Panc1 (cell line): ENCODE results near the gene NDUFB4. TPM values are rescaled to one million over a fixed set of nuclear protein-coding genes. Genes with fewer than 3 reads are reported as not detected.

Experiments used
- ATAC-seq: fragments of 200-7000 bp; cut with Tn5 transposase; 2 replicates; pipeline ENCODE4 v1.9.1; 2020; ENCODE audit warnings: mild to moderate bottlenecking, moderate library complexity
- BruUV-seq: library from RNA; stranded (reverse); fragments of 400-500 nt; replicated peaks from 2 replicates; lab custom pipeline; 2021; lab: Mats Ljungman, UMichigan
- CTCF ChIA-PET: fragments of 300-600 bp; sonication (Branson Sonifier 250); formaldehyde crosslinking; loops from one replicate; lab custom pipeline; 2022; ENCODE audit warnings: antibody characterized with exemption; lab: Charles Lee
- POLR2A ChIA-PET: fragments of 300-600 bp; sonication (Branson Sonifier 250); formaldehyde crosslinking; loops from one replicate; lab custom pipeline; 2022; ENCODE audit warnings: antibody characterized with exemption; lab: Charles Lee
- DNase-seq: peaks from one replicate; pipeline ENCODE4 v3.0.0-alpha.2; 2010; ENCODE audit warnings: low read depth, low spot score
- H3K27ac ChIP-seq: 2 replicates; pipeline ENCODE4 v1.5.1; 2011; ENCODE audit warnings: mild to moderate bottlenecking, low read length, inconsistent platforms
- H3K27me3 ChIP-seq: fragments of 200-500 bp; sonication (Bioruptor generic); 2 replicates; pipeline ENCODE4 v1.6.0; 2014; ENCODE audit warnings: low read length, inconsistent platforms; ENCODE audit not compliant: control insufficient read depth, insufficient read depth
- H3K36me3 ChIP-seq: fragments of 200-500 bp; sonication (Bioruptor generic); 2 replicates; pipeline ENCODE4 v1.5.1; 2014; ENCODE audit warnings: inconsistent platforms, mild to moderate bottlenecking, low read length, moderate library complexity; ENCODE audit not compliant: control insufficient read depth, insufficient read depth
- H3K4me1 ChIP-seq: 2 replicates; pipeline ENCODE4 v1.5.1; 2011; ENCODE audit warnings: inconsistent platforms, mild to moderate bottlenecking, low read length, moderate library complexity; ENCODE audit not compliant: control insufficient read depth, insufficient read depth
- H3K4me3 ChIP-seq, 2 experiments: 2 replicates each; pipeline ENCODE4 v1.5.1; 2011 to 2012; ENCODE audit warnings: low read depth in 2 of 2, low read length in 2 of 2, mild to moderate bottlenecking in 2 of 2, inconsistent platforms in 1 of 2, moderate library complexity in 1 of 2
- H3K9me3 ChIP-seq: fragments of 200-500 bp; sonication (Bioruptor generic); 2 replicates; pipeline ENCODE4 v1.5.1; 2014; ENCODE audit warnings: low read depth, mild to moderate bottlenecking, inconsistent platforms, low read length, moderate library complexity; ENCODE audit not compliant: control insufficient read depth, insufficient read depth
- POLR2AphosphoS5 ChIP-seq: IDR thresholded peaks from 2 replicates; pipeline ENCODE4 v1.6.1; 2012; ENCODE audit warnings: mild to moderate bottlenecking, low read depth, low read length, moderate library complexity
- SIN3A ChIP-seq: IDR thresholded peaks from 2 replicates; pipeline ENCODE4 v1.6.1; 2012; ENCODE audit warnings: low read depth, mild to moderate bottlenecking, low read length, moderate library complexity, borderline replicate concordance; ENCODE audit not compliant: insufficient read depth
- TCF7L2 ChIP-seq: IDR thresholded peaks from 2 replicates; pipeline ENCODE4 v1.6.1; 2011; ENCODE audit warnings: mild to moderate bottlenecking, low read depth, low read length, inconsistent platforms
- in situ Hi-C: cut with HindIII; loops from 2 replicates; pipeline ENCODE4 v1.10.0; 2016; ENCODE audit warnings: low sequenced_read_pairs, low pct_unique_long_range_greater_than_20kb
- intact Hi-C: fragments of 100-400 bp; cut with micrococcal nuclease; formaldehyde crosslinking; loops from one replicate; pipeline ENCODE4 v1.10.0; 2022; ENCODE audit not compliant: unreplicated experiment
- total RNA-seq: library from RNA; stranded (reverse); gene quantifications from one replicate; pipeline ENCODE4 v1.2.1, GENCODE V29; 2021; ENCODE audit not compliant: unreplicated experiment
- TF ChIP-seq, protein P1 (sequence below): fragments of 450-650 bp; IDR thresholded peaks from 2 replicates; pipeline ENCODE4 v1.5.1; 2017; ENCODE audit warnings: mild to moderate bottlenecking
- TF ChIP-seq, protein P2 (sequence below), 2 experiments: IDR thresholded peaks; 2 replicates each; pipeline ENCODE4 v1.6.1; 2011 to 2012; ENCODE audit warnings: low read depth in 2 of 2, control low read depth in 1 of 2, low read length in 1 of 2, mild to moderate bottlenecking in 1 of 2, moderate library complexity in 1 of 2; ENCODE audit not compliant: insufficient read depth in 1 of 2

The NDUFB4 gene
- total RNA-seq, 1 experiment from 2014 or later = 208 TPM

DNA sequence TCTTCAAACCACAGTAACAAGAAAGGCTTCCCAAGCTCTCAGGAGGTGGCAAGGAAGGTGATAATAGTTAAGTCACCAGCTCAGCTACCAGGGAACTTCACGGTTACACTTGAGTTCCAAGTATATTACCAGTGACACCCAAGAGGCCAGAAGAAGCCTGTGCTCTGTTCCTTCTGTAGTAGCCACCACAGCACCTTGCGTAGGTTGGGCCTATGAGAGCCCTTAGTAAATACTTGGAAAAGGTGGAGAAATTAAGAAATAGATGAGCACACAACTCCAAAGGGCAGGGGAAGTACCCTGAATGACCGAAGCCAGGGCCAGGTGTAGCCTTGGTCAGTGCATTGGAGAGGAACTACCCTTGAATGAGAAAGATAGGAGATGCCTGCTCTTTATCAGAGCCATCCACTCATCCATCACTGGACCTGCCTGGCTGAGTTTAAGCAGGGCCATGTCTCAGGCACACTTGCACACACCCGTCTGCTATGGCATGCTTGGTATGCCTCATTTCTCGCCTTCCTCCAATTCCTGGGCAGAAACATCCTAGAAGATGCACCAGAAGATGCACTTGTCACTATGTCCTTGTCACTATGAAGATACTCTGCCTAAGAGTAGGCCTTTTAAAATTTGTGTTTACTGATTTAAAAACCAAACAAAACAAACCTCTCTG lies 32.6 kb upstream of the NDUFB4 start:
- POLR2A ChIA-PET = no interaction called here
- in situ Hi-C loops = no loop called here
- no peak overlapping the region for H3K27ac ChIP-seq

DNA sequence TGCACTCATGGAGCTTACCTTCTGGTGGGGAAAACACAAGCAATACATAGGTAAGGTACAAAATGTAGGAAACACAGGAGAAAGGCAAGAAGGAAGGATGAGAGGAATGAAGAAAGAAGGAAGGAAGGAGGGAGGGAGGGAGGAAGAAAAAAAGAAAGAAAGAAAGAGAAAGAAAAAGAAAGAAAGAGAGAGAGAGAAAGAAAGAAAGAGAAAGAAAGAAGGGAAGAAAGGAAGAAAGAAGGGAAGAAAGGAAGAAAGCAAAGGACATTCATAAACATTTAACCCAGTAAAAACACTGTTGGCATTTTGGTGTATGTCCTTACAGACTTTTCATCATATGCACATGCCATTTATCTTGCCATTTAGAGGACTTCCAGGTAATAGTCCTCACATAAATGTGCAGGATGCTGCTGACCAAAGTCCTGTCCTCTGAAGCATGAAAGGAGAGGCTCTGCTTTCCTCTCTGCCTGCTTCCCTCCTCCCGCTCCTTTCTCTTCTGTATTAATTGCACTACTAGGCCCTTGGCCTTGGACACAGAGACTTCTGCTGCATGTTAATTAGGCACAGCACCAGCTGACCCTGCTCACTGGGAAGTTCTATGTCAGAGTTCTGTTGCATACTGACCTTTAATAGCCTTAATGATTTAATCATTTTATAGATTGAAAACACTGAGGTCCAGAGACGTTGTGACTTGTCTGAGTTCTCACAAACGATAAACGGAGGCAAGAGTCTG lies 29.7 kb upstream of the NDUFB4 start:
- Histone ChIP-seq H3K27ac (no peak overlapping the region), H3K4me1 (0 out of 2 replicates have a peak, but pooled peaks cover 4% of the 10 kb centered on the region), H3K36me3 (no peaks in the 10 kb centered on the region), H3K4me3 (no peak overlapping the region), H3K27me3 (0 out of 2 replicates have a peak, but pooled peaks cover 3% of the 10 kb centered on the region), H3K9me3 (no peaks in the 10 kb centered on the region)
- ChIA-PET POLR2A (no interaction called here), CTCF (no interaction called here)
- no TSS peak for BruUV-seq
- intact Hi-C loops (no loop called here), in situ Hi-C loops (no loop called here)
- ATAC-seq (peak; percentile 44; the same call in 1 of the 2 replicates), DNase-seq (no peak)
- TF ChIP-seq SIN3A (no peak), POLR2AphosphoS5 (no peak), TCF7L2 (no peak)
- TF ChIP-seq, protein P1, sequence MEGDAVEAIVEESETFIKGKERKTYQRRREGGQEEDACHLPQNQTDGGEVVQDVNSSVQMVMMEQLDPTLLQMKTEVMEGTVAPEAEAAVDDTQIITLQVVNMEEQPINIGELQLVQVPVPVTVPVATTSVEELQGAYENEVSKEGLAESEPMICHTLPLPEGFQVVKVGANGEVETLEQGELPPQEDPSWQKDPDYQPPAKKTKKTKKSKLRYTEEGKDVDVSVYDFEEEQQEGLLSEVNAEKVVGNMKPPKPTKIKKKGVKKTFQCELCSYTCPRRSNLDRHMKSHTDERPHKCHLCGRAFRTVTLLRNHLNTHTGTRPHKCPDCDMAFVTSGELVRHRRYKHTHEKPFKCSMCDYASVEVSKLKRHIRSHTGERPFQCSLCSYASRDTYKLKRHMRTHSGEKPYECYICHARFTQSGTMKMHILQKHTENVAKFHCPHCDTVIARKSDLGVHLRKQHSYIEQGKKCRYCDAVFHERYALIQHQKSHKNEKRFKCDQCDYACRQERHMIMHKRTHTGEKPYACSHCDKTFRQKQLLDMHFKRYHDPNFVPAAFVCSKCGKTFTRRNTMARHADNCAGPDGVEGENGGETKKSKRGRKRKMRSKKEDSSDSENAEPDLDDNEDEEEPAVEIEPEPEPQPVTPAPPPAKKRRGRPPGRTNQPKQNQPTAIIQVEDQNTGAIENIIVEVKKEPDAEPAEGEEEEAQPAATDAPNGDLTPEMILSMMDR = no peak
- TF ChIP-seq, protein P2, sequence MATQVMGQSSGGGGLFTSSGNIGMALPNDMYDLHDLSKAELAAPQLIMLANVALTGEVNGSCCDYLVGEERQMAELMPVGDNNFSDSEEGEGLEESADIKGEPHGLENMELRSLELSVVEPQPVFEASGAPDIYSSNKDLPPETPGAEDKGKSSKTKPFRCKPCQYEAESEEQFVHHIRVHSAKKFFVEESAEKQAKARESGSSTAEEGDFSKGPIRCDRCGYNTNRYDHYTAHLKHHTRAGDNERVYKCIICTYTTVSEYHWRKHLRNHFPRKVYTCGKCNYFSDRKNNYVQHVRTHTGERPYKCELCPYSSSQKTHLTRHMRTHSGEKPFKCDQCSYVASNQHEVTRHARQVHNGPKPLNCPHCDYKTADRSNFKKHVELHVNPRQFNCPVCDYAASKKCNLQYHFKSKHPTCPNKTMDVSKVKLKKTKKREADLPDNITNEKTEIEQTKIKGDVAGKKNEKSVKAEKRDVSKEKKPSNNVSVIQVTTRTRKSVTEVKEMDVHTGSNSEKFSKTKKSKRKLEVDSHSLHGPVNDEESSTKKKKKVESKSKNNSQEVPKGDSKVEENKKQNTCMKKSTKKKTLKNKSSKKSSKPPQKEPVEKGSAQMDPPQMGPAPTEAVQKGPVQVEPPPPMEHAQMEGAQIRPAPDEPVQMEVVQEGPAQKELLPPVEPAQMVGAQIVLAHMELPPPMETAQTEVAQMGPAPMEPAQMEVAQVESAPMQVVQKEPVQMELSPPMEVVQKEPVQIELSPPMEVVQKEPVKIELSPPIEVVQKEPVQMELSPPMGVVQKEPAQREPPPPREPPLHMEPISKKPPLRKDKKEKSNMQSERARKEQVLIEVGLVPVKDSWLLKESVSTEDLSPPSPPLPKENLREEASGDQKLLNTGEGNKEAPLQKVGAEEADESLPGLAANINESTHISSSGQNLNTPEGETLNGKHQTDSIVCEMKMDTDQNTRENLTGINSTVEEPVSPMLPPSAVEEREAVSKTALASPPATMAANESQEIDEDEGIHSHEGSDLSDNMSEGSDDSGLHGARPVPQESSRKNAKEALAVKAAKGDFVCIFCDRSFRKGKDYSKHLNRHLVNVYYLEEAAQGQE (IDR thresholded peaks at IDR 0.05; ENCODE audit: insufficient read depth in 1 of 2, low read depth in 2 of 2, low read length in 1 of 2) = no peak

More for the DNA sequence above, 32.6 kb upstream of the NDUFB4 start:
- TF ChIP-seq SIN3A (no peak), TCF7L2 (no peak), POLR2AphosphoS5 (no peak)
- TF ChIP-seq, protein P2 (IDR thresholded peaks at IDR 0.05; ENCODE audit: insufficient read depth in 1 of 2, low read depth in 2 of 2, low read length in 1 of 2) = no peak
- TF ChIP-seq, protein P1 = no peak
- H3K4me3 ChIP-seq = no peak overlapping the region
- CTCF ChIA-PET = no interaction called here
- DNase-seq = no peak
- H3K36me3 ChIP-seq = no peaks in the 10 kb centered on the region
- ATAC-seq = no peak
- H3K9me3 ChIP-seq = no peaks in the 10 kb centered on the region
- BruUV-seq = no TSS peak
- no peaks in the 10 kb centered on the region for H3K27me3 ChIP-seq
- H3K4me1 ChIP-seq = peaks cover 13% of the 10 kb centered on the region
- intact Hi-C loops = no loop called here
